Memory B cell (primary cell): ENCODE measurements around the gene CD86.

Experiments
- ATAC-seq: fragments of 150-1000 bp; cut with Tn5 transposase; 2 replicates; pipeline ENCODE4 v1.10.0; 2021; ENCODE audit warnings: low read depth, mild to moderate bottlenecking, moderate library complexity
- DNase-seq, 2 donors: peaks; one replicate each; pipeline ENCODE4 v3.0.0; 2022; ENCODE audit warnings: low spot score in 2 of 2
- H3K27ac Mint-ChIP-seq: one replicate; pipeline ENCODE4 v1.8.0; 2022; ENCODE audit warnings: mild to moderate bottlenecking, moderate library complexity, mixed read lengths
- H3K27me3 Mint-ChIP-seq: one replicate; pipeline ENCODE4 v1.8.0; 2022; ENCODE audit warnings: mixed read lengths
- H3K36me3 Mint-ChIP-seq: one replicate; pipeline ENCODE4 v1.8.0; 2022; ENCODE audit warnings: mild to moderate bottlenecking, mixed read lengths
- H3K4me1 Mint-ChIP-seq: one replicate; pipeline ENCODE4 v1.8.0; 2022; ENCODE audit warnings: mixed read lengths
- H3K4me3 Mint-ChIP-seq: one replicate; pipeline ENCODE4 v1.8.0; 2022; ENCODE audit warnings: mild to moderate bottlenecking, moderate library complexity, mixed read lengths
- H3K9me3 Mint-ChIP-seq: one replicate; pipeline ENCODE4 v1.8.0; 2022; ENCODE audit warnings: mixed read lengths

Gene CD86

DNA sequence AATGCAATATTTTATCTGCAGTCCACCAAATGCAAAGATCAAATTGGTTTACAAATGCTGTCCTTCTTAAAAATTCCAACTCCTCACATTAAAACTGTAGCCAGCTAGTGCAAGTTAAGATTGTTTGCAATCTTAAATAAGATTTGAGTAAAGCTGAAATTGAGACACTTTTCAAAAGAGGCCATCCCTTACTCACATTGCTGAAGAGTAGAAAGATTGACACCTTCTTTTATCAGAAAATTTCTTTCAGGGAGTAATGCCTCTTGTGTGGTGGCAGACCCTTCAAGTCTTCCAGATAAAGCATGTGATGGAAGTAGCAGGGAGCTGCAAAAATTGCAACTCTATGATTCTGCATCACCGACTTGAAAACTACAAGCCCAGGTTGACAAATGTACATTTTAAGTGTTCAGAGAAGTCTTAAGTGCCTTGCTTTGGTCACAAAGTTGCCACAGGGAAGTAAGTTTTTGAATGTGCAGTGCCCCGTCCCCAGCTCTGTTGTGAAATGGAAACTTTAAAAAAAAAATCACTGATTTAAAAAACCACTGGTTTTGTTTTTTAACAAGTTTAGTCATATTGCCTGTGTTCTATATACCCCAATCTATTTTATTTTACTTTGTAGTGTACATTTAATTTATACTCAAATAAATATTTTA, 12.6 kb downstream of the CD86 start:
- H3K9me3 Mint-ChIP-seq: no peaks in the 10 kb centered on the region
- peaks cover 37% of the 10 kb centered on the region for H3K4me1 Mint-ChIP-seq
- no peaks in the 10 kb centered on the region for H3K27me3 Mint-ChIP-seq
- peak overlapping the region; percentile 88 for H3K27ac Mint-ChIP-seq
- H3K4me3 Mint-ChIP-seq: peak overlapping the region; percentile 55
- no peak for DNase-seq
- peak; percentile 34 for ATAC-seq
- H3K36me3 Mint-ChIP-seq: peaks cover 5% of the 10 kb centered on the region

DNA sequence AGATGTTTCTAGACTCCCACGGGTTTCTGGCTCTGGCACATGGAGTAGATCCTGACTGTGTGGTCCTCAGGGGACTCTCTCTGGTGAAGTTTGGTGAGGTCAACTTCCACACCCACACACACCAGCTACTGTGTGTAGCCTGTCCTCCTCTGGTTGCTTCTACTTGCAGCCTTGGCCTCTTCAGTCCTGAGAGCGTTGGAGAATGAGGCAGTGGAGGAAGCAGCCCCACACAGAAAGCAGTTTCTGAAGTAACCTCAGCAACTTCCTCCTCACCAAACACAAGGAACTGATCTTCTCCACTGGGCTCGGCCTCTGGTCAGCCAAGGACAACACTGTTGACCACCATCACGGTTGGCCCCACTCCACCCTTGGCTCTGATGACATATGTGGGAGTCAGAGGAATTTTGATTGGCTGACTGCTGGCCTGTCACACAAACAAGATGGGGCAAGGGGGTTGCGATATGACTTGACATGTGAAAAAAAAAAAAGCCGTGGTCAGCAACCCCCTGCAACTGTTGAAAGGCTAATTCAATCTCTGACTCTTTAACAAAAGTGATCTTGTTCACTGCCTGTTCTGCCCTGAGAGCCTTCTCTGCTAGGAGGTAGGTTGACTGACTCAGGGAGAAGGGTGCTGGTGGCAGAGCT, 19.6 kb downstream of the CD86 start:
- Mint-ChIP-seq H3K4me3 (peak overlapping the region; percentile 75), H3K36me3 (no peaks in the 10 kb centered on the region), H3K9me3 (no peaks in the 10 kb centered on the region), H3K27me3 (no peaks in the 10 kb centered on the region), H3K4me1 (peaks cover 55% of the 10 kb centered on the region), H3K27ac (peak overlapping the region; percentile 96)
- ATAC-seq: no peak
- no peak for DNase-seq

DNA sequence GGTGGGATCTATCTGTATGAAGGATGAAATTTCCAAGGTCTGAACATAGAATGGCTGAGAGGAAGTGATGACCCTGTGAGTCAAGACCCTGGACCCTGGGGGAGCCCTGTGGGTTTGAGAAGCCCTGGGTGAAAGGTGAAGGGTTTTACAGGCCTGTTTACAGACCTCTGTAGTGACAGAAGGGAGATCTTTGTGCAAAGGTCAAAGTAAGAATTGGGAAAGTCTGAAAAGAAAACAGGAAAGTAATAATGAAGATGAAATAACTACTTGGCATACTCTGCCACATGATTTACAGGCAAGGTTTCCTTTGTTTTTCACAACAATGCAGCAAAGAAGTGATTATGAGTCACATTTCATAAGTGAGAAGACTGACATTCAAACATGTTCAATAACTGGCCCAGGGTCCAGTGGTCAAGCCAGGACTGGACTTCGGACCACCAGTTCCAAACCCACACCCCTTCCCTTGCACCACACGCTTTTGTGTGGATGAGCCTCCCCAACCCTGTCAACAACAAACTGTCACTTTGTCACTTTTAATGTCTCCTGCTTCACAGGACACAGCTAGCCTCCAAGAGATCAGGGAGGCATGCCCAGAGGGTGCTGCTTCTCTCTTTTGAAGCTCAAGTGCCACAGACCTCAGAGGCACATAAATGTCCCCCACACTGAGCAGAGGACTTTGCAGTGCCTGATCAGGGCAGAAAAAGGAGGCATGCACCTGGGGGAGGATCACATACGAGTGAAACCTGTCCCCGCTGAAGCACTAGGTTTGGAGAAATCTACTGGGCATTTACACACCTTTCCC, 21.5 kb downstream of the CD86 start:
- DNase-seq: no peak
- Mint-ChIP-seq H3K9me3 (no peaks in the 10 kb centered on the region), H3K27me3 (no peaks in the 10 kb centered on the region), H3K27ac (peak overlapping the region; percentile 96), H3K4me3 (peak overlapping the region; percentile 97), H3K4me1 (peaks cover 64% of the 10 kb centered on the region), H3K36me3 (peaks cover 8% of the 10 kb centered on the region)
- ATAC-seq: peak; percentile 12

DNA sequence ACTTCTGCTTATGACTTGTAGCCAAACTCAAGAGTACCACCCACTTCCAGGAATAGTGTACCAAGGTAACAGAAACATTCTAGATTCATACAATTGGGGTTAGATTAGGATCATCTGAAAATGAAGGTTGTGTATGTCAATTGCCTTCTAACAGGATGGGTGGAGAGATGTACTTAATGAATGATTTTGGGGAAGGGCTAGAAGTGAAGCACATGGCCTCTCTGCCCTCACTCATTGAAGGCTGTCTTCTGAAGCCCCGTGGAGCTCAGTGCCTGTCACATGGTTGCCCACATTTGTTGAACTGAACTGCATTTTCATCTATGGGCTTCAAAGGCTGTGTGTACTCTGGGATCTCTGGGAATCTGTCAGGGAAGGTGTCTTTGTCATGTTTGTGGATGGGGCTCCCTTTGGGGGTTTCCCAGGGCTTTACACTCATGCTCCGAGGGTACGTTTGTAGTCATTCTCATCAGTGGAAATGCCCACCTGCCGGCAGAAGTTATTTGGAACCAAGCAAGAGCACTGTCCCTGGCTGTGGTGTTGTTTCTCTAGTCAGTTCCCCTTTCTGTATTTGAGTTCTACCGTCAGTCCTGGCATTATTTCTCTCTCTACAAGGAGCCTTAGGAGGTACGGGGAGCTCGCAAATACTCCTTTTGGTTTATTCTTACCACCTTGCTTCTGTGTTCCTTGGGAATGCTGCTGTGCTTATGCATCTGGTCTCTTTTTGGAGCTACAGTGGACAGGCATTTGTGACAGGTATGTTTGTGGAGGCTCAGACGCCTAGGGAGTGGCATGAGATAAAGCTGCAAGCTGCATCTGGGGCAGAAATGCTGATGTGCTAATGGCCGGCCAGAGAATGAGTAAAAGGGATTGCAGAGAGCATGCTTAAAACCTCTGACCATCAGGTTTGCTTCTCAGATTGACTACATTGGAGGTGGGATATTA, 22.4 kb downstream of the CD86 start:
- peaks cover 73% of the 10 kb centered on the region for H3K4me1 Mint-ChIP-seq
- no peaks in the 10 kb centered on the region for H3K27me3 Mint-ChIP-seq
- peak overlapping the region; percentile 97 for H3K4me3 Mint-ChIP-seq
- peaks cover 10% of the 10 kb centered on the region for H3K36me3 Mint-ChIP-seq
- peak; percentile 50 to 52 for DNase-seq
- no peaks in the 10 kb centered on the region for H3K9me3 Mint-ChIP-seq
- peak; percentile 78 for ATAC-seq
- peak overlapping the region; percentile 96 for H3K27ac Mint-ChIP-seq

DNA sequence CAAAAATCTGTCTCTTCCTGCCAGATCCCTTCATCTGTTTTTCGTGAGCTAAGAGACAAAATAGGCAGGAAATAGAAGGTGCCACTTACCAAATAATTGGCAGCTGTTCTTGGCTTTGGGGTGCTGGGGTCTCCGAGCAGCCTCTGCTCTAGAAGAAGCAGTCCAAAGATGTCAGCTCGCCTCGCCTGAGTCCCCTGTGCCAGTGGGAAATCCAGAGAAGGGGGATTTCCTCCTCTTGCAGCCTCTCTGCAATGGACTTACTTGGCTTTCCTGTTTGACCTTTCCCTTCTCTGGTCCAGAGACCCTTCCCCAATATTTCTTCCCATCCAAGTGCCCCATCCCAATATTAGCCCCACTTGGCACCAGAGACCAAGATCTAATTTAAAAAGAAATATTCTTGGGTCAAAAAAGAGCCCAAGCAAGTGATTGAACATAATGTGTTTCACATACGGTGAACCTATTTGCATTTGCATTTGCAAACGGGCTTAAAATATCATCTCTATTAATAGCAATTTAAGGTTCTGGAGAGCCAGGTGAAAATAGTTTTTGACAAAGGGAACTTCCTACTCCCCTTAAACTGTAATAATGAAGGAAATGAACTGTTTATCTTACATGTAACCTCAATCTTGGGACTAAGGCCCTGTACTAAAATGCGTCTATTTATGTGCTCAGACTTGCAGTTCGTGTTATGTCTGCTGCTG, 23.2 kb downstream of the CD86 start:
- ATAC-seq (no peak), DNase-seq (no peak)
- no peaks in the 10 kb centered on the region for H3K27me3 Mint-ChIP-seq
- H3K36me3 Mint-ChIP-seq: peaks cover 12% of the 10 kb centered on the region
- no peaks in the 10 kb centered on the region for H3K9me3 Mint-ChIP-seq
- H3K4me1 Mint-ChIP-seq: peaks cover 79% of the 10 kb centered on the region
- peak overlapping the region; percentile 96 for H3K27ac Mint-ChIP-seq
- H3K4me3 Mint-ChIP-seq: peak overlapping the region; percentile 97

DNA sequence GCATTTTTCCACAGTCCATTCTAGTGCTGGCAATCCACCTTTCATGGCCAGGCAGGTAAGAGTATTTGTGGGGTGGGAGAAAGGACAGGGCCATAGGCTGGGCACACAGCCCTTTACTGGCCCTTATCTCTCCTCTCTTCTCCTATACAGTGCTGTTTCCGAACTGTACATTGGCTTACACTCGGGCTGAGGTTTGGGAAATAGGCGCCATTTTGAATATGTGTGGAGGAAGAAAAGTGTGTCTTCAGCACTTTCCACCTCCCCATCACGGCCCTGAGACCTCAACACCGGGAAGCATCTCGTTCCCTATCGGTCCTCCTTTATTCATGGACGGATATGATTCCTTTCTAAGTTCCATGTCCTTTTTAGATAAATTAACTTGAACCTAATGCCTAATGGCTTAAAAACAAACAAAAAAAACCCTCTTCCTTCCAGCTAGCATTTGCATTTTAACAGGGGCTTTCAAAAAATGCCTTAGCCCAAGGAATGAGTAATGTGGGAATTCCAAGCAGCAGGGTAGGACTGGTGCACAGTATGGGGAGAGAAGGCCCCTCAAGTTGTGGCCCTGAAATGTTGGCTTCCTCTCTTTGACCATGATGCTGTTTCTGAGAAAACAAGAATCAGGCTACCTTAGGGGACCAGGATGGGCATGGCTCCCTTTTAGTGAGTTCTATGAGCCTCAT, 24.5 kb downstream of the CD86 start:
- DNase-seq: no peak
- Mint-ChIP-seq H3K27ac (peak overlapping the region; percentile 96), H3K9me3 (no peaks in the 10 kb centered on the region), H3K4me3 (peak overlapping the region; percentile 97), H3K36me3 (peaks cover 12% of the 10 kb centered on the region), H3K4me1 (peaks cover 72% of the 10 kb centered on the region), H3K27me3 (no peaks in the 10 kb centered on the region)
- ATAC-seq: no peak

DNA sequence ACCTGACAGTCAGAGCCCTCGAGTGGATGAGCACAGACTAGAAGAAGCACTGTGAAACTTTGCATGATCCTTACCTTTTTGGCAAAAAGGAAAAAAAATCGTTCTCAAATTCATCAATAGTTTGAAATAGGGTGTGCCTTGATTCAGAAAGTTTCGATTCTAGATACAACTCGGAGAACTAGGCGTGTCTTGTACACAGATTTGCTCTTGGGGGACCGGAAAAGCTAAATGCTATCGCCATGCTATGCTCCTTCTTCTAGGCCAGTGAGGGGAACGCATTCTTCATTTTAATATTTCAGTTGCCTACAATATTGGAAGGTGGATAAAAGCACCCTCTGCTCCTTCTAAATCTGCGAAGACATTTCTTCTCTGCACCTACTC, 25.0 kb downstream of the CD86 start:
- Mint-ChIP-seq H3K4me3 (peak overlapping the region; percentile 97), H3K27me3 (no peaks in the 10 kb centered on the region), H3K36me3 (peaks cover 14% of the 10 kb centered on the region), H3K27ac (peak overlapping the region; percentile 96), H3K9me3 (no peaks in the 10 kb centered on the region), H3K4me1 (peaks cover 70% of the 10 kb centered on the region)
- no peak for DNase-seq
- no peak for ATAC-seq

DNA sequence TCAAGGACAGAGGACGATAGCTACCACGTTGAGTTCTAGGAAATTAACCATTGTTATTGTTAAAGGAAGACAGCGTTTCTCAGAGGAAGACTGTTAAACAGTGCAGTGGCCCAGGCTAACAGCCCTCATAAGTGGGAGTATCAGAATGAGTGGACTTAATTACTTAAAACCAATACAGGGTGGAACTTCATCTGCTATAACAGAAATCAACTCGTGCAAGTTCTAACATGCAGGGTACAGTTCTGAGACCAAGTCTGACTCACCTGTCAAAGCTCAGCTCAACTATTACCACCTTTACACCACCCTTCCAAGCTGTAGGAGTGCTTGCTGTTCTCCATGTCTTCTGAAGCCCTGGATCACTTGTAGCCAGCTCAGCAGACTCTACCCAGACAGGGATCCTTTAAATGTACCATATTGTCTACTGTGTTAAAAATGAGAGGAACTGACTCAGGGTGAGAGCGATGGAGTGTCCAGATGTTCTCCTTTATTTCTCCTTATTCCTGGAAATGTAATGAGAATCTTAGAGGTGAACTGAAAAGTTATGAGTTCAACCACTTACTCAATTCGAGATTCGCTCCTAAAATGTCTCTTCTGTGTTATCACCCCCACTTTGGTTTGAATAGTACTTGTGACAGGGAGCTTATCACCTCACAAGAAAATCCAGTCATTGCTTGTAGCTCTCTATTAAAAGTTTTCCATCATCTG, 26.5 kb downstream of the CD86 start:
- no peaks in the 10 kb centered on the region for H3K27me3 Mint-ChIP-seq
- H3K4me1 Mint-ChIP-seq: peaks cover 70% of the 10 kb centered on the region
- ATAC-seq: no peak
- no peaks in the 10 kb centered on the region for H3K9me3 Mint-ChIP-seq
- peaks cover 17% of the 10 kb centered on the region for H3K36me3 Mint-ChIP-seq
- H3K4me3 Mint-ChIP-seq: peak overlapping the region; percentile 97
- no peak for DNase-seq
- H3K27ac Mint-ChIP-seq: peak overlapping the region; percentile 96

DNA sequence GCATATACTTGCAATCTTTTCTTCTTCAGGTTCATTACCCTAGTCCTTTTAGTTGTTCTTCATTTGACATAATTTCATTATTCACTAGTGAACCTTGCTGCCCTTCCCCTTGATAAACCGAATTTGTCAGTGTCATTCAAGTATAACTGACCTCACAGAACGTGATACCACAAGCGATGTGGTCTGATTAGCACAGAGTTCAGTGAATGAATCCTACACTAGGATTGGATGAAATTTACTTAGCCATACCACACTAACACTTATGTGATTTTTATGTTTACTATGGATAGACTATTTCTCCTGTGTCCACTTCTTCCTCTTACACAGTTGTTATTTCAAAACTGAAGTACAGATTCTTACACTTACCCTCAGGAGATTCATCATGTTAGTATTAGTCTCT, 27.2 kb downstream of the CD86 start:
- peaks cover 70% of the 10 kb centered on the region for H3K4me1 Mint-ChIP-seq

DNA sequence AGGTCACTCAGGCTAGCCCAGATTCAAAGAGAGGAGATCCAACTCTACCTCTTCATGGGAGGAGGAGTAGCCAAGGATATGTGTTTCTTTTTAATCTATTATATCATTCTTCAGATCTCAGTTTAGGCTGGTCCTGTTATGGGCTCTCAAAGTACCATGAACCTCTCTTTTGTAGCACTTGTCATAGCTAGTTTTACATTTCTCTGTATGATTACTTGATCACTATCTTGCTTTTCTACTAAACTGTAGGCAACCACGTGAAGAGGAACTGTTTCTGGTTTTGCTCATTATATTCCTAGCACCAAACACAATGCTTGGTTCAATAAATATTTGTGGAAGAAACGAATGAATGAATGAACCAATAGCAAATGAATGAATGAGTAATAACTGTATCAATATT, 29.6 kb downstream of the CD86 start:
- no peak overlapping the region for H3K4me3 Mint-ChIP-seq
- H3K27me3 Mint-ChIP-seq: no peaks in the 10 kb centered on the region
- H3K27ac Mint-ChIP-seq: no peak overlapping the region
- peaks cover 63% of the 10 kb centered on the region for H3K4me1 Mint-ChIP-seq
- peaks cover 27% of the 10 kb centered on the region for H3K36me3 Mint-ChIP-seq
- no peaks in the 10 kb centered on the region for H3K9me3 Mint-ChIP-seq
- ATAC-seq (no peak), DNase-seq (no peak)

More for the DNA sequence above, 27.2 kb downstream of the CD86 start:
- Mint-ChIP-seq H3K4me3 (peak overlapping the region; percentile 63), H3K27me3 (no peaks in the 10 kb centered on the region), H3K27ac (peak overlapping the region; percentile 69), H3K36me3 (peaks cover 18% of the 10 kb centered on the region), H3K9me3 (no peaks in the 10 kb centered on the region)
- no peak for DNase-seq
- ATAC-seq: no peak

DNA sequence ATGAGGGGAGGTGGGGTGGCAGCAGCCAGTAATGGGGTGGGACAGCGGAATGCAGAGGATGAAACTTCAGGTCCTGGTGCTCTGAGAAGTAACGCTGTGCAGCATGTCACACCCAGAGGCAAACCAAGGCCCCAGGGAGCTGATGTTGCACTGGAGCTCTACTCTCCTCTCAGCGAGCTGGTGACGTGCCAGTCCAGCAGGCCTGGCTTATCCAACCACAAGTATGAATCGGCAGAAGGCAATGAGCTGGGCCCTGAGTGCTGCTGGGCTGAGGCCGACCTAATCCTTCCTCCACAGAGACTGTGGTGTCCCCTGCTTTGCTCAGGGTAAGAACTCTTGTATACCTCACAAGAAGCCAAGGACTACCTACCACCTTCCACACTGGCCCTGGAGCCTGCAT, 30.5 kb downstream of the CD86 start:
- H3K36me3 Mint-ChIP-seq: peaks cover 27% of the 10 kb centered on the region
- DNase-seq (no peak), ATAC-seq (peak; percentile 45)
- H3K27ac Mint-ChIP-seq: no peak overlapping the region
- H3K27me3 Mint-ChIP-seq: no peaks in the 10 kb centered on the region
- no peaks in the 10 kb centered on the region for H3K9me3 Mint-ChIP-seq
- peak overlapping the region; percentile 2 for H3K4me3 Mint-ChIP-seq
- peaks cover 60% of the 10 kb centered on the region for H3K4me1 Mint-ChIP-seq

DNA sequence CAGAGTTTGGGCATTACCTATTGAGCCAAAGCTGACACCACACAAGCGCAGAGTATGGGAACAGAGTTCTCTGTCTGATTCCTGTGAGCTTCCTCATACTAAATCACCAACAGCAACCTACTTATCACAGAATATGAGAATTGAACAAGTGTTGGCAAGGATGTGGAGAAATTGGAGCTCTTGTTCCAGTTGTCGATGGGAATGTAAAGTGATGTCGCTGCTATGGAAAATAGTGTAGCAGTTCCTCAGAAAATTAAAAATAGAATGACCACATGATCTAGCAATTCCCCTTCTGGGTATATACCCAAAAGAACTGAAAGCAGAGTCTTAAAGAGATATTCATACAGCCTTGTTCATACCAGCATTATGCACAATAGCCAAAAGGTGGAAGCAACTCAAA, 33.4 kb downstream of the CD86 start:
- Mint-ChIP-seq H3K27me3 (no peaks in the 10 kb centered on the region), H3K4me1 (peaks cover 57% of the 10 kb centered on the region), H3K36me3 (peaks cover 15% of the 10 kb centered on the region), H3K4me3 (no peak overlapping the region), H3K27ac (no peak overlapping the region), H3K9me3 (no peaks in the 10 kb centered on the region)
- ATAC-seq: no peak
- no peak for DNase-seq
